DMS114 treated with DMSO at 0.1 percent for 48 hours (cell line): ENCODE data around the gene RNF133.
"Not testable (repeated sequence)": the region's sequence is repeated elsewhere in the genome, so short reads cannot be mapped to it uniquely, and the experiment has no call there.

Experiments used
- DNase-seq: peaks from one replicate; lab custom pipeline; 2025; ENCODE audit not compliant: unreplicated experiment; lab: John Stamatoyannopoulos, UW

The RNF133 gene

DNA sequence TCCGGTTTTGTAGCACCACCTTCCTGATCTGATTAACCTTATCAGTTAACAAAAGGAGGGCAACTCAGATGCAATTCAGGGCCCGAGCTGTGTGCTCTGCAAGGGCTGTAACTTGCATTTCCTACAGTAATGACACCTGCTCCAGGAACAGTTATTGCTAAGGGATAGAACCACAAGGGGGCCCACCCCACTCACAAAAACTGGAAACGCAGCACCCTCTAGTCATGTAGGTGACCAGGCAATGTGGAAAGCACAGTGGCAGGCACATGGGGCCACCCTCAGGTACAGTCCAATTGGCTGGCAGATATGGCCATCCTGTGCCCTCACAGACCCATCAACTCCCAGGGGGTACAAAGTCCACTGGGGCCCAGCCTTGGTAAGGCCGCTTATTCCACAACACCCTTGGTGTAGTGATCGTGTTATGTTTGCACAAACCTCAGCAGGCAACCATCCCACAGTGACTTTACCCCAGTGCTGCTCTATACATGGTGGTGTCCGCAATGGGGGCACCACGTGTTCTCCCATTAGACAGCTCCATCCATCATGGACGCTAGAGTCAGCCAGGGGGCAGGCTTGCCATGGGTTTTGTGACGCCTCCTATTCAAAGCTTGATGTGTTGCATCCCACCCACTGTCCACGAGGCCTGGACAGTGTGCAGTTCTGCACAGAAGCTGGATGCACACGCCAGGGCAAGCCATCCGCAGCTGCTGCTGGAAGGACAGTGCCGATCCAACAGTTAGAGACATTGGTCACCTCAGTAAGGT is 9.4 kb downstream of the RNF133 start:
- DNase-seq: no peak

DNA sequence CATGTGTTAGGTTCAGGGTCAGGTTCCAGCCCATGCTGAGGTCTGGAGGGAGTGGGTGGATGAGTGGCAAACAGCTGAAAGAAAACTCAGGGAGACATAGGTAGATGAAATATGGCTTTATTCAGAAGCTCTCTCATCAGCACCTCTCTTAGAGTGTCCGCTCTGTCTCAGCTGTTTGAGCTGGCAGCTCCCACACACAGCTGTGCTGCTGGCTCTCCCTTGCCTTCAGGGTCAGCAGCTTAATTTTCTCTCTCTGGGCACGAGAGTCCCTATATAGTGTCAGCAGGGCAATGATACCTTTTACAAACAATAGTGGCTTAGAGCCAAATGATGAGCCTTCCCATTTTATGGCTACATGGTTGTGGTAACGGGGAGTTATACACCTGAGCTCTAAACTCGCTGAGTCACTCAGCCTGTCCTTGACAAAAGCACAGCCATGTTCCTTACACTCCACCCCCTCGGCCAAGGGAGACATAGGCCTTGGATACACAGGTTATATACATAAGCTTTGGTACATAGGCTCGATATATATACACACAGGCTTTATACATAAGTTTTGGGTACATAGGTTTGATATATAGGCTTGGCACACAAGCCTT is 10.4 kb downstream of the RNF133 start:
- DNase-seq: no peak

DNA sequence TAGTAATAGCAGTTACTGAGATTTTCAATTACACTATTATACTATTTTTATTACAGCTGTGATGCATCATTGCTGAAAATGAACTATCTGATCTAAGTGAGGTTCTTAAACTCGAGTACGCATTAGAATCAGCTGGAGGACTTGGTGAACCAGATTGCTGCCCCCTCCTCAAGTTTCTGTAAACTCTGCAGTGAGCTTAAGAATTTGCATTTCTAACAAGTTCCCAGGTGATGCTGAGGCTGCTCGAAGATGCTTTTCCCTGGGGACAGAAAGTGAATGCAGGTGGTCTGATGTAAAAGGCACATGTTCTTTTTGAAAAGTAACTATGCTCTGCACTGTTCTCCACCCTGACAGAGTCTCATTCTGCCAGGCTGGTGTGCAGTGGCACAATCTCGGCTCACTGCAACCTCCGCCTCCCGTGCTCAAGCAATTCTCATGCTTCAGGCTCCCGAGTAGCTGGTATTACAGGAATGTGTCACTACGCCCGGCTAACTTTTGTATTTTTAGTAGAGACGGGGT is 12.5 kb downstream of the RNF133 start:
- DNase-seq: no peak

DNA sequence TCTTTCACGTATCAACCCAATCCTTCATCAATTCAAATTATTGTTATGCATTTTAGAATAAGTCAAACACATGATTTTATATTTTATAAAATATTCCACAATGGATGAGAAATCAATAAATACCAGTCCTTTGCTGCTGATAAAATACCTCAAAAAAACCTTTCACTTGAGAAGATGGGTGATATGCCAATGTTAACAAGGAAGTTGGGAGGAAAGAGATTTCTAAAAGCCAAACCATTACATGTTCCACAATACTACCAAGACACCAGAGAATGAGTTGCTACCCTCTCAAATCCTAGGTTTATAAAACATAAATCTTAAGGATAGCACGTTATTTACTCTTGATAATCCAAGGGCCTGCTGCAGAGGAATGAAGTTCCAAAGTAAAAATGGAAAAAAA is 14.4 kb downstream of the RNF133 start:
- DNase-seq: no peak

DNA sequence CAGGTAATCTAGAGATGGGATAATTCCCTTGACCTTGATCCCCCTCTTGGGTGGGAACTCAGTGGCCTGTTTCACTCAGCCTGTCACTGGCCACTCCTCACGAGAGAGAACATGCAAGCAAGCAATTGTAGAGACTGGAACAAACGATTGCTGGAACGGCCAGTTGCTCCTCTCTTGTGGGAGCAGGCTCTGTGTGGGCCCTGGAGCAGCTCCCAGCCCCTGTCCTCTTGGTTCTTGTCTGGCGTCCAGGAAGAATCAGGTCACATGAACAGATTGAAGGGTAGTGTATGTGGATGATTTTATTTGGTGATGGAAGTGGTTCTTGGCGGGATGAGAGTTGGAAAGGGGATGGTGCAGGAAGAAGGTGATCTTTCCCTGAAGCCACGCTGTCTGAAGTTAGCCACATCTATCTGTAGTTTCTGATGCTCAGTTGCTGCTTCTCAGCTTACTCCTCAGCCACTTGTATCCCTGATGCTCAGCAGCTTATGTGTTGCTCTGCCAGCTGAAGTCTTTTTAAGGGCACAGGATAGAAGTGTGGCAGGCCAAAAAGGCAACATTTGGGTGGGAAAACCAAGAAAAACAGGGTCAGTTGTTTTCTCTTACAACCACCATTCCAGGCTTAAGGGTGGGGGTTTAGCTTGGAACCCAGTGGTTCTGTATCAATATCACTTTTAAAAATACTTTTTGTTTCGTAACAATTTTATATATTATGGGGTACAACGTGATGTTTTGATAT is 15.9 kb downstream of the RNF133 start:
- DNase-seq: no peak

DNA sequence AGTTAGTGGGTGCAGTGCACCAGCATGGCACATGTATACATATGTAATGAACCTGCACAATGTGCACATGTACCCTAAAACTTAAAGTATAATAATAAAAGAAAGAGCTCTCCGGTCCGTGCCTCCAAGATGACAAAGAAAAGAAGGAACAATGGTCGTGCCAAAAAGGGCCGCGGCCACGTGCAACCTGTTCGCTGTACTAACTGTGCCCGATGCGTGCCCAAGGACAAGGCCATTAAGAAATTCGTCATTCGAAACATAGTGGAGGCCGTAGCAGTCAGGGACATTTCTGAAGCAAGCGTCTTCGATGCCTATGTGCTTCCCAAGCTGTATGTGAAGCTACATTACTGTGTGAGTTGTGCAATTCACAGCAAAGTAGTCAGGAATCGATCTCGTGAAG is 17.7 kb downstream of the RNF133 start:
- not testable (repeated sequence) for DNase-seq

DNA sequence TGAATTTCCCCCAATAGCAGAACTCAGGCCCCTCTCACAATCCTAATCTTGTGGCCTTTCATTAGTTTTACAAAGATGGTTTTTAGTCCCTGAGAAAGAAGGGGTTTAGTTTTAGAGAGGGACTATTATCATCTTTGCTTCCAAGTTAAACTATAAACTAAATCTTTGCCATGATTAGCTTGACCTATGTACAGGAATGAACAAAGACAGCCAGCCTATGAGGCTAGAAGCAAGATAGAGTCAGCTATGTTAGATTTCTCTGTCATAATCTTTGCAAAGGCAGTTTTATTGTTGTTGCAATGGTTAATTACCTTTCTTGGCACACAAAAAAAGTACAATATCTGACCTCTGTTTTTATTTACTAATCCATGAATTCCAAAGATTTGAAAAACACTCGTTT is 19.1 kb downstream of the RNF133 start:
- no peak for DNase-seq

DNA sequence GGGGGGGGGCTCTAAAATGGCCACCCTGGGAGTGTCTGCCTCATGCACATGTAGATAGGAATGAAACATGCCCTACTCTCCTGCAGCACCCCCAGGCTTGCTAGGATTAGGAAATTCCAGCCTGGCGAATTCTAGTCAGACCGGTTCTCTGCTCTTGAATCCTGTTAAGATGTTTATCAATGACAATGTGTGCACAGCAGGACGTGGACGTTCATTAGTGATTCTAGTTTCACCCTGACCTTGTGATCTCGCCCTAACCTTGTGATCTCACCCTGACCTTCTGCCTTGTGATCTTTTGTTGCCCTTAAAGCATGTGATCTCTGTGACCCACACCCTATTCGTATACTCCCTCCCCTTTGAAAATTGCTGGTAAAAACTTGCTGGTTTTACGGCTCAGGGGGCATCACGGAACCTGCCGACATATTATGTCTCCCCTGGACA is 19.6 kb downstream of the RNF133 start:
- DNase-seq: not testable (repeated sequence)

DNA sequence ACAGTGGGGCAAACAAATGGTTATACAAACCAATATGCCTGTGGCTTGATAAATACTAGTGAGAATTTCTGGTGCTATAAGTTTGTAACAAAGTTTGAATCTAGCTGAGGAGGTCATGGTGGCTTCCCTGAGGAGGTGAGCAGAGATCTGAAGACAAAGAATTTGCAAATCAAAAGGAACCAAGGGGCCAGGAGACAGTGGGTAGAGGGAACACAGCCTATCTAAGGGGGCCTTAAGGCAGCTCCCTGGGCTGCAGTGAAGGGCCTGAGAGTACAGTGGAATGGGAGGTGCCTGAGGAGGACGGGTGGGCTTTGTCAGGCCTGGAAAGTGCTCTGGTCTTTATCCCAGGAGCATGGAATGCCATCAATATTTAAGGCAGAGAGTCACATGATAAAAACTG is 21.8 kb downstream of the RNF133 start:
- no peak for DNase-seq

DNA sequence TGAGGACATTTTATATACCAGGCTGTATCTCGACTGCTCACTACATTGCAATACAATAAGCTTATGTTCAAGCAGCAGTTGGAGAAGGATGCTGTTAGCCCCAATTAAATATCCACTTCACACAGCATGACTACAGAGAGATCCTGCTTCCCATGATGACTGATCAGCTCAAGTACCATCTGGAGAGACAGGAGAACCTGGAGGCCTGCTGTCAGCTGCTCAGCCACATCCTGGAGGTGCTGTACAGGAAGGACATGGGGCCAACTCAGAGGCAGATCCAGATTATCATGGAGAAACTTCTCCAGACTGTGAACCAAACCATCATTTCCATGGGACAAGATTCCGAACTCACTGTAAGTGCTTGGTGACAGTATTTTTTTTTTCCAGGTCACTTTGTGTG is 22.5 kb downstream of the RNF133 start:
- no peak for DNase-seq

DNA sequence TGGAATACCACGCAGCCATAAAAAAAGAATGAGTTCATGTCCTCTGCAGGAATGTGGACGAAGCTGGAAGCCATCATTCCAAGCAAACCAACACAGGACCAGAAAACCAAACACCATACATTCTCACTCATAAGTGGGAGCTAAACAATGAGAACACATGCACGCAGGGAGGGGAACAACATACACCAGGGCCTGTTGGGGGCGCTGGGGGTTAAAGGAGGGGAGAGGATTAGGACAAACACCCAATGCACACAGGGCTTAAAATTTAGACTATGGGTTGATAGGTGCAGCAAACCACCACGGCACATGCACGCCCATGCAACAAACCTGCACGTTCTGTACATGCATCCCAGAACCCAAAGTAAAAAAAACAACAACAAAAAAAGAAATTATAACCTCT is 23.3 kb downstream of the RNF133 start:
- DNase-seq: no peak

DNA sequence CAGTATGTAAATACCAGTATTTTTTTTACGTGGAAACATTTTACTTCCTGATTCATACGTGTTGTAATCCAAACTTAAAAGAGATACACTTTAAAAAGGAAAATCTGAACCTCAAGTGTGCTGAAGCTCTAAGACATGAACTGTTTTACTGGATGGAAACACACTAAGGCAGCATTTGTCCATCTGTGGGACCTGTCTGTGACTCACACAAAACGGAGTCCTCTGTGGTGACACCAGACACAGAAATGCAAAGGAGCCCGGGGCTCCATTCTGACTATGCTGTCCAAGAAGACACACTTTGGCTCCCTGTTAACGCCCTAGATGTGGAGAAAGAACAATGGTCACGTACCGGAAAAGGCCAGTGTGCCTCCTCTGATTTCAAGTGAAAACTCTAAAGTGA is 23.9 kb downstream of the RNF133 start:
- DNase-seq: no peak

DNA sequence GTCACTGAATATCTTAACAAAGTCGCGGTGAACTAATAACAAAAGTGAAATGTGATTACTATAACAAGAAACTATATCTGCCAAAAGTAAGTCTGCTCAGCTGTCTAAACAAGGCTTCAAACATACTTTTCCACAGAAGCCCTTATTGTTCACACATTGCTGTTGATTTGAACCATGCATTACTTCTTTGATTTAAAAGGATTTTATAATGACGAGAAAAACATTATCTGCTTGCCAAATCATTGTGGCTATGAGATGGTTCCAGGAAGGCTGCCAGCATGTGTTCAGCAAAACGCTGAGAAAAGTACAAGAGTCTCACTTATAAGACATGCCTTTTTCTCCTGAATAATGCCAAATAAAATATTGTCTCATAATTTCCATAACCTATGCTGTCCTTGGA is 24.4 kb downstream of the RNF133 start:
- DNase-seq: no peak

DNA sequence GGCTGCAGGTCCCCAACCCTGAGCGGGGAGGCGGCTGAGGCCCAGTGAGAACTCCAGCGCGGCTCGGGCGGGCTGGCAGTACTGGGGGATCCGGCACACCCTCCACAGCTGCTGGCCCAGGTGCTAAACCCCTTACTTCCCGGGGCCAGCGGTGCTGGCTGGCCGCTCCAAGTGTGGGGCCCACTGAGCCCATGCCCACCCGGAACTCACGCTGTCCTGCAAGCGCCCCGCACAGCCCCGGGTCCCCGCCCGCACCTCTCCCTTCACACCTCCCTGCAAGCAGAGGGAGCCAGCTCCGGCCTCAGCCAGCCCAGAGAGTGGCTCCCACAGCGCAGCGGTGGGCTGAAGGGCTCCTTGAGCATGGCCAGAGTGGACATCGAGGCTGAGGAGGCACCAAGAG is 25.0 kb downstream of the RNF133 start:
- DNase-seq: no peak

DNA sequence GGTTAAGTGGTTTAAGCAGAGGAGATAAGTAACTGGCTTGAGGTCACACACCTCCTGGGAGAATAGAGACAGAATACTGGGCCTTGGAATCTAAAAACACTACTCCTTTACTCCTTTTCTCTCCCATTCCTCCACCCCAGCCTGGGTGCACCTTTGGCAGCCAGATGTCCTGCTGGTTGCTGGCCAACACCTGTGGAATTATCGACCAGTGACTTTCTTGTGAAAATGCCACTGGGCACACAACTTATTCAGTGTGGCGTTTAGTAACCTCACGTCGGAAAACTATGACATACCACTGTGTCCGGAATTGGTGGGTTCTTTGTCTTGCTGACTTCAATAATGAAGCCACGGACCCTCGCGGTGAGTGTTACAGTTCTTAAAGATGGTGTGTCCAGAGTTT is 26.4 kb downstream of the RNF133 start:
- no peak for DNase-seq

DNA sequence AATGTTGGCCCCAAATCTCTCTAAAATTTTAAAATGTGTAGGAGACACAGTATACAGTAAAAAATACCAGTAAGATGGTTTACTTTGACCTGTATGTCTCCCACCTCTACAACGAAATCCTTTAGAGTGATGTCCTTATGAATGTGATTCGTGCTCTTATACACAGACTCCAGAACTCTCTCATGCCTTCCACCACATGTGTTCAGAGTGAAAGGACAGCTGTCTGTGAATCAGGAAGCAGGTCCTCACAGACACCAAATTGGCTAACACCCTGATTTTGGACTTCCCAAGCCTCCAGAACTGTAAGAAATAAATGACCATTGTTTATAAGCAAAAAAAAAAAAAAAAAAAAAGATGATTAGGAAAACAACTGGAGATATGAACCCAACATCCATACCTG is 35.2 kb downstream of the RNF133 start:
- no peak for DNase-seq

DNA sequence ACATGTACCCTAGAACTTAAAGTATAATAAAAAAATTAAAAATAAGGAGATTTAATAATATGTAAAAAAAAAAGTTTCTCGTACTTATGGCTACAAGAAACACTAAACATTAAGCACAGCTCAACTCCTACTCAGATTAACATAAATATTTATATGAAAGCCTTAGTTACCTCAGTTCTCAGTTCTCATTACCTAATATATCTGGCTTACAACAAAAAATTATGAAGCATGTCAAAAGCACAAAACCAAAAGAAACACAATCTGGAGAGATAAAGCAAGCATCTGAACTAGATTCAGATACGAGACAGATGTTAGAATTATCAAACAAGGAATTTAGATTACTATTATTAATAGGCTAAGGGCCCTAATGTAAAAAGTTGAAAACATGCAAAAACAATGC is 40.1 kb downstream of the RNF133 start:
- DNase-seq: no peak

DNA sequence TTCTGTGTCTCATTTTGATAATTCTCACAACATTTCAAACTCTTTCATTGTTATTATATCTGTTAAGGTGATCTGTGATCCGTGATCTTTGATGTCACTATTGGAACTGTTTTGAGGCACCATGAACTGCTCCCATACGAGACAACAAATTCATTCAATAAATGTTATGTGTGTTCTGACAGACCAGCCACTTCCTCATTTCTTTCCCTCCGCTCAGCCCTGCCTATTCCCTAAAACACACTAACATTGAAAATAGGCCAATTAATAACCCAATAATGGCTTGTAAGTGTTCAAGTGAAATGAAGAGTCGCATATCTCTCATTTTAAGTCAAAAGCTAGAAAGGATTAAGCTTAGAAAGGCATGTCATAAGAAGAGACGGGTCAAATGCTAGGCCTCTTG is 45.2 kb downstream of the RNF133 start:
- DNase-seq: no peak

DNA sequence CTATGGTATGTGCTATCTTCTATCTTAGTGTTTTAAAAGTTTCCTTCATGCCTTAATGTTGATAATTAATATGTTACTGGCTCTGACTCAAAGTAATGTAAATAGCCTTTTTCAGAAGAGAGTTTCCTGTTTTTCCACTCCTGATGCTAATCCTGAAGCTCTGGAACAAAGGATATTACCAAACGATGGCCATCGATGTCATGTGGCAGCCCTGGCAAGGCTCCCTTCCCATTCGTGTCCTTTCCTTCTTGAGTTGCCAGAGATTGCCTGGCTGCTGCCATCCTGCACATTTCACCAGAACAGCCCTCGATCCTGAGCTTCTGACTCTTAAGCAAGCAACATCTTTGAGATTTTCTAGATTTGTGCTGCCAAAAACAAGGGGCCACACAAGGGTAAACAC is 46.0 kb downstream of the RNF133 start:
- DNase-seq: no peak

DNA sequence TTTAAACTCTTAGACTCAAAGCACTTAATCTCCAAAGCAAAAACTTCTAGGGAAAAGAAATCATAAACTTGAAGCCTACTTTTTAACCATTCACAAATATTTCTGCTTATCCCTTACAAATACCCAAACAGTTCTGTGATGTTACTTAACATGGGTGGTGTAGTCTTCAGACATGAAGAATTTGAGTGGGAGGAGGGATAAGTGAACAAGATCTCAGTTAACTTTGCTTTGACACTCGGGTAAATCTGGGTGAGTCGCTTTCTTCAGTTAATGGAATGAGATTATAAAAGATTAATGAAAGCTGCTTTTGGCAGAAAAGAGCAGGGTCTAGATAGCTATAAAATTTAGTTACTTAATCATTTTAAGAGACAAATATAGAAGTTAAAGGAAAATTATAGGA is 47.5 kb downstream of the RNF133 start:
- no peak for DNase-seq
